NCI-H2196 treated with DMSO at 0.1 percent for 48 hours (cell line): Measurements from ENCODE around the gene MAJIN.
"Not testable (repeated sequence)": the region's sequence is repeated elsewhere in the genome, so short reads cannot be mapped to it uniquely, and the experiment has no call there.

Experiments used
- DNase-seq: peaks from one replicate; lab custom pipeline; 2025; ENCODE audit not compliant: unreplicated experiment; lab: John Stamatoyannopoulos, UW

Gene MAJIN

DNA sequence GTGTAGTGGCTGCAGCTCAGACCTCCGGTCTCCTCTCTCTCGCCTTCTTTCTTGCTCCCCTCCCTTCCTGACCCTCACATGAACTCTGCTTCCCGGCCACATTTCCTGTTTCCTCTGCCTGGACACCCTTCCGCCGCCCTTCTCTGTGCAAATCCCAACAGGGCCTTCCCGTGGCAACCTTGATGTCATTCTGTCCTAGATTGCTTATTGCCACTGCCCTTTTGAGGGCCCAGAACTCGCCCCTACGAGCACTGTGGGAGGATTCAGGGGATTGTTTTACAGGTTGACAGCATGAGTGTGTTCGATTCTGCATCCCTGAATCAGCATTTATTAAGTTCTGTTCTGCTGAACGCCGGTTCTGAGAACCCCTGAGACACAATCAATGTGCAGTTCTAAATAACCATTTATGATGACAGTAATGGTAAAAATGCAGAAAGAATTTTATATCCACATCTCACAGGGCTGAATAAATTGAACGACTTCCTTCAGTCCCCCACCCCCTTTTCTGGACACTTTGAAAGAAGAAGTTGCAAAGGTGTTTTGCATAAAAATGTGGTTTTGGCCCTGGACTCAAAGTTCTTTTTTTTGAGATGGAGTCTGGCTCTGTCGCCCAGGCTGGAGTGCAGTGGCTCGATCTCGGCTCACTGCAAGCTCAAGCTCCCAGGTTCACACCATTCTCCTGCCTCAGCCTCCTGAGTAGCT, 18.5 kb upstream of the MAJIN start:
- no peak for DNase-seq

DNA sequence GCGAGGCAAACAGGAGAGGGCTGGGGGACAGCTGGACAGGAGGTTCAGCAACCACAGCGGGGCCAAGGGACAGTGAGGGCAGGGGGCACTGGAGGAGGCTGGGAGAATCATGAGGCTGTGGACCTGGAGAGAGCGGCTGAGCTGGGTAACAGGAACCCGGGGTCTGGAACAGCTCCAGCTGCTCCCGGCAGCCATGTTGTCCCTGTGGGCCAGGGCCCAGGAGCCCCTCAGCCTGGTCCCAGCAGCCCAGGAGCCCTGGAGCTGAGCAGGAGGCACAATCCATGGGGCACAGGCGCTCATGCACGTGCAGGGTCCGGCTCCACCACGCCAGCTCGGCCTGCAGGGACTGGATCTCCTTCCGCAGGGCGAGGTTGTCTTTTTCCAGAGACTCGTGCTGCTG, 17.5 kb upstream of the MAJIN start:
- DNase-seq = no peak

DNA sequence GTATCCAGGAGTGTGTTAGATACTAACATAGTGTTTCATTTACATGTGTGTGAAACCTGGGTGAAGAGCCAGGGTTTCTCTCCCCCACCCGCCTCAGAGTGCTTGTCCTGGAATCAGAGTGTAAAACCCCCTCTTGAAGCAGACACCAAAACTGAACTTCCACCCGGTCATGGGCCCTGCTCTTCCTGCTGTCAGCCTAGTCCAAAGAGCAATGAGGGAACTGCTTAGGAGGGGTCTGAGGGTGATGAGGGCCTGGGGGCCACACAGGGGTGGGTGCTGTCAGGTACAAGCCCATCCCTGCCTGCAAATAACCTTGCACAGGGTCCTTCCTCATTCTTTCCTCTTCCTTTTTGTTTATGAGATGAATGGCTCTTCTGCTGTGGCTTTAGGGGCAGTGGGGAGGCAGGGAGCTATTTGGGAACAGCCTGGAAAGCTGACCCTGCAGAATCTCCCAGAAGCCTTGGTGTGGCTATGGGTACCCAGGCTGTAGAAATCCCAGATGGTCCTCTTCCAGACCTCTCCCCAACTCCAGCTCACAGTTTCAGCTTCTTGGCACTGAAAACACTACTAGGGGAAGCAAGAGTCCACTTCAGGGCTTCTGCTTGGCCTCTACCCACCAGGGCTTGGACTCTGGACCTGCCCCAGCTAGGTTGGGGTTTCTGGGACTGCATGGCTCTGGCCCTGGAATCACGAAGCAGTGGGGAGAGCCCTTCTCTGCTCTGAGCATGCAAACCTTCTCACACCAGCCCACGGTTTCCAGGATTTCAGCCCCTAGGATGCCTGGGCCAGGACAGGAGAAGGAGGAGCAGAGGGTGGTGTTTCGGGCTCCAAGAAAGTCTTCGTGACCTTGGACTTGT, 16.3 kb upstream of the MAJIN start:
- DNase-seq = no peak

GRCh38 chr11:64983339-64983738, 11.4 kb upstream of the MAJIN start:
- DNase-seq = not testable (repeated sequence)

GRCh38 chr11:64976651-64977050, 4.7 kb upstream of the MAJIN start:
- DNase-seq = no peak

DNA sequence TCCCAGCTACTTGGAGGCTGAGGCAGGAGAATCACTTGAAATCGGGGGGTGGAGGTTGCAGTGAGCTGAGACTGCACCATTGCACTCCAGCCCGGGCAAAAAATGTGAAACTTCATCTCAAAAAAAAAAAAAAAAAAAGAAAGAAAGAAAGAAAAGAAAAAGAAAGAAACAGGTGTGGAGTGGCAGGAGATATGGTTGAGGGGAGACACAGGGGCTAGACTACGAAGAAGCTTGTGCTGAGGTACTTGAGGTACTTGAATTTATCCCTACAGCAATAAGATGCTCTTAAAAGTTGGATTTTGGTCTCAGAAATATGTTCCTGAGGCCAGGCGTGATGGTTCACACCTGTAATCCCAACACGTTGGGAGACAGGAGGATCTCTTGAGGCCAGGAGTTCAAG, 2.2 kb upstream of the MAJIN start:
- DNase-seq = no peak

DNA sequence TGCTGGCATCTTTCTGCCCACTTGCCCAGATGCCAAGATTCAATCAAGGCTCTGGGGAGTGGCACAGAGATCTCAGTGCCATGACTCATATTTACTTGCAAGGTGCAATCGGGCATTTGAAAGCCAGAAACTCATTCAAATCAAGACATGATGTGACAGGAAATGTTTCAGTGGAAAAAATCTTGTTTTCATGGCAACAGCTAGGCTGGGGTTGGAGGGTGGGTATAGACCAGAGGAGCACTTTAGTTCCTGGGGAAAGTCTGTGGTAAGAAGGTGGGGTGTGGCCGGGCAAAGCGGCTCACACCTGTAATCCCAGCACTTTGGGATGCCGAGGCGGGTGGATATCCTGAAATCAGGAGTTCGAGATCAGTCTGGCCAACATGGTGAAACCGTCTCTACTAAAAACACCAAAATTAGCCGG, 1.2 kb downstream of the MAJIN start:
- DNase-seq = no peak

DNA sequence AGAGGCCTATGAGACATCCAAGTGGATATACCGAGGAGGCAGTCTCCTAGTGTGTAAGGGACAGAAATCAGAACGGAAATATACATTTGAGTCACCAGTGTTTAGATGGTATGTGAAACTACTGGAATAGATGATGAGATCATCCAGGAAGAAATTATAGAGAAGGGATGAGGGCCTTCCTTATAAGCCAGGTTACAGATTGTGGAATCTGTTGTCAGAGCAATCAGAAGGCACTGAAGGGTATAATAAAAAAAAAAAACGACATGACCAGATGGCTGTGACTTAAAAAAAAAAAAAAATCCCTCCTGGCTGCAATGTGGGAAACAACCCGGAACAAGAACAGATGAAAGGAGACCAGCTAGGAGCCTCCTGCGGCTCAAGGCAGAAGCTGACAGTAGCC, 2.7 kb downstream of the MAJIN start:
- DNase-seq = no peak

DNA sequence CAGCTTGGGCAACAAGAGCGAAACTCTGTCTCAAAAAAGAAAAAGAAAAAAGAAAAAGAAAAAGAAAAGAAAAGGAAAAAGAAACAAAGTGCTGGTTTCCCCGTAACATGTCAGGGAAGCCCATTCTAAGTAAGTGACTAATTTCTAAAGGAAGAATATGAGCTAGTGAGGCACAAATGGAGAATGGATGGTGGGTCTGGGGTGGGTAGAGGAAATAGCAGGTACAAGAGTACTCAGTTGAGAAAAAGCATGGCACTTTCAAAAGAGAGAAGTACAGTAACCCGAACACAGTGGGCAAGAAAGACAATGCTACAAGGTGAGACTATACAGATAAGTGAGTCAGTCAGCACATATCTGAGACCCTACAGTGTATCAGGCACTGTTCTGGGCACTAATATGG, 4.5 kb downstream of the MAJIN start:
- no peak for DNase-seq

- DNase-seq = no peak
Measured at GRCh38 chr11:64963072-64963631, 8.8 kb downstream of the MAJIN start.

DNA sequence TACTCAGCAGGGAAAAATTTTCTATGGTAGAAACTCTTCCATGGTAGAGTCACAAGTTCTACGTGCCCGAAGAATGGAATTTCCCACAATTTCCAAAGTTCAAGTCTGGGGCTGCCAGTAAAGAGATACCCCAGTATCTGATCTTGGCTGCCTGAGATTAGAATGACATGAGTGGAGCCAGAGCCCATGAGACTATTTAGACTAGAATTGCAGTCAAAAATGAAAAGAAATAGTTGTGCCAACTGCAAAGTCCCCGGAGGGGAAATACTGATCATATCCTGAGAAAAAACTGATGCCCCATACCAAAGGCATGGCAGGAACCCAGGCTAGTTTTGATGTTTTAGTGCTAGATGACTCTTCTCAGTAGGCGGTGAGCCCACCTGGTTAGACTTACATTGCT, 11.2 kb downstream of the MAJIN start:
- DNase-seq = no peak

GRCh38 chr11:64959498-64959897, 12.4 kb downstream of the MAJIN start:
- no peak for DNase-seq

GRCh38 chr11:64954201-64954600, 17.7 kb downstream of the MAJIN start:
- DNase-seq = no peak

DNA sequence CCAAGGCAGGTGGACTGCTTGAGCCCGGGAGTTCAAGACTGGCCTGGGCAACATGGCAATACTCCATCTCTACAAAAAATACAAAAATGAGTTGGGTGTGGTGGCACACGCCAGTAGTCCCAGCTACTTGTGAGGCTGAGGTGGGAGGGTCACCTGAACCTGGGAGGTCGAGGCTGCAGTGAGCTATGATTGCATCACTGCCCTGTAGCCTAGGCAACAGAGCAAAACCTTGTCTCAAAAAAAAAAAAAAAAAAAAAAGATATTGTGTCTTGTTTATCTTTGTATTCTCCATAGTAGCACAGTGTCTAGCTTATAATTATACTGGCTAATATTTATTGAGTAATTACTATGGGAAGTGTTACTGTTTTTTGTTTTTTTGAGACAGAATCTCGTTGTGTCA, 20.4 kb downstream of the MAJIN start:
- no peak for DNase-seq

GRCh38 chr11:64947208-64947814, 24.6 kb downstream of the MAJIN start:
- no peak for DNase-seq

GRCh38 chr11:64936539-64936938, 35.4 kb downstream of the MAJIN start:
- DNase-seq = no peak

DNA sequence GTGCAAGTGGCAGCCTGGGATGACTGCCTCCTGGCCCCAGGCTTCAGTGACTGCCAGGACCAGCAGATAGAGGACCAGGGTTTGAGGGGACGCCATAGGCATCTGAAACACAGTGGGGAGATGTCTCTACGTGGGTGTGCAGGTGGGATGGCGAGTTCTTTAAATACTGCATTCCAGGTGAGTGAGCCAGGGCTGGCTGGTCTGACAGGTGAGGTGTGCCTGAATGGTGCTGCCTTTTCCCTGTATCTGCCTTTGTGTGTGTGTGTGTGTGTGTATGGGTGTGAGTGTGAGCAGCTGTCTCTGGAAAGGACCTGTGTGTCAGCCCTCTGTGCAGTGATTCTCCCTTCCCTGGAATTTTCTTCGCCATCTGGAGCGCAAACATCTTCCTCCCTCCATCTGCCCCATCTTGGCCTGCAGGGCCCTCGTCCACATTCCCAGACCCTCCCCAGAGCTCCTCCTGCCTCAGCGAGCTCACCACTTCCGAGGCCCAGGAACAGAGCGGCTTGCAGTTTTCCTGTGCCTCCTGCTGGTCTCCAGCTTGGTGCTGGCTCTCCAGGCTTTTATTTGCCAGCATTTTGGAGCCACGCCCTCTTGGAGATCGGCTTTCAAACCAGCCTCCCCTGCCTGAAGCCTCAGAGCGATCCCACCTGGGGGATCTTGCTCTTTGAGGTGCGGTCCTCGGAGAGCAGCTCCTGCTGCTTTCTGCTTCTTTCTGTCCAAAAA, 36.4 kb downstream of the MAJIN start, which contains the start of gene GPHA2:
GPHA2 (minus strand) TSS at position 535 of the 723 bp plus-strand sequence; CDS start at position 102, 433 bp downstream.
- peak; percentile 4 for DNase-seq

DNA sequence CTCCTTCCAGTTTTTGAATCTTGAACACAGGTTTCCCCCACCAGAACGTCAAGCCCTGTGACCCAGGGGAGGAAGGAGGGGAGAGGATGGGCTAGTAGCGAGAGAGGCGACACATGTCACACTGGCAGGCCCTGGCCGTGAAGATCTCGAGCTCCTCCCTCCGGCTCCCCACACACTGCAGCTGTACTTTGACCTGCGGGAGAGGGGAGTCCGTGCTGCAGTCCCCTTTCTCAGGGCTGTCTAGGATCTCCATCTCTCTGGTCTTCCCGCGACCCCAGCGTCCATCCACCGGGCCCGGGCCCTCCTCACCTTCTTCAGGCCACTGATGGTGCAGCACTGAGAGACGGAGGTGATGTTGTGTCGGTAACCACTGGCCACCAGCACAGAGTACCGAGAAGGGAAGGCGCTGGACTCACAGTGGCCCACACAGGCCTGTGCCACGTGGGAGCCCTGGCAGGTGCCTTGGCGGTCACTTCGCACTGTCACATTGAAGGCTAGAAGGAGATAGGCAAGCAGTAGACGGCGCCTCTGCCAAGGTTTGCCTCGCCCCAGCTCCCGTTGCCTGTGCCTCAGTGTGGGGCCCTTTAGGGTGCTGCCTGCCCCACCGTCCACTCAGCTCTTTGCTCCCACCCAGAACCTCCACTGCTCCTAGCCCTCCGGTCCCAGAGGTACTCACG, 37.1 kb downstream of the MAJIN start:
- no peak for DNase-seq

- DNase-seq = no peak
Measured at GRCh38 chr11:64933935-64934681, 37.8 kb downstream of the MAJIN start.
